Loucy (cell line): ENCODE measurements around the gene ZNF140.

Source experiments
- EZH2phosphoT487 ChIP-seq: fragments of 200-600 bp; IDR thresholded peaks from 2 replicates; pipeline ENCODE4 v1.6.1; 2018; ENCODE audit warnings: antibody characterized with exemption, mild to moderate bottlenecking, moderate library complexity, borderline replicate concordance
- TF ChIP-seq, protein P1 (sequence below): fragments of 200-600 bp; sonication (generic); conservative IDR thresholded peaks from 2 replicates; pipeline ENCODE4 v1.5.1; 2014; ENCODE audit warnings: mild to moderate bottlenecking, antibody characterized with exemption, low read length

DNA sequence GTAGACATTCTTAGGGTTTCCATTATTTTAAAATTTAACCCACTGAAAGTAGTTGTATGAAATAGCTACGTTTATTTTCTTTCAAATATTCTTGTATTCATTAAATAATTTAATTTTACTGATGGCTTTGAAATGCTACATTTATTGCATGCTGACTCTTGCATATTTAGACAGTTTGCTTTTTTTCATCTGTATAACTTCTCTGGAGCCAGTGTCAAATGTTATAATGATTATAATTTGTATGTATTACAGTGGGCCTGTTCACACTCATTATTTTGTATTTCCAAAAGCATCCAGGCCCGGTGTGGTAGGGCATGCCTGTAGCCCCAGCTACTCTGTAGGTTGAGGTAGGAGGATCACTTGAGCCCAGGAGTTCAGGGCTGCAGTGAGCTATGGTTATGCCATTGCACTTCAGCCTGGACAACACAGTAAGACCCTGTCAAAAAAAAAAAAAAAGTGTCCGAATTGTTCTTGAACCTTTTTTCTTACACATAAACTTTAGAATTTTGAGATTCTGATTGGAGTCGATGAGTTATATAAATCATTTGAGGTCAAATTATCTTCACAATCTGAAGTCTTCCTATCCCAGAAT is 42.5 kb upstream of the ZNF140 start:
- TF ChIP-seq, protein P1, sequence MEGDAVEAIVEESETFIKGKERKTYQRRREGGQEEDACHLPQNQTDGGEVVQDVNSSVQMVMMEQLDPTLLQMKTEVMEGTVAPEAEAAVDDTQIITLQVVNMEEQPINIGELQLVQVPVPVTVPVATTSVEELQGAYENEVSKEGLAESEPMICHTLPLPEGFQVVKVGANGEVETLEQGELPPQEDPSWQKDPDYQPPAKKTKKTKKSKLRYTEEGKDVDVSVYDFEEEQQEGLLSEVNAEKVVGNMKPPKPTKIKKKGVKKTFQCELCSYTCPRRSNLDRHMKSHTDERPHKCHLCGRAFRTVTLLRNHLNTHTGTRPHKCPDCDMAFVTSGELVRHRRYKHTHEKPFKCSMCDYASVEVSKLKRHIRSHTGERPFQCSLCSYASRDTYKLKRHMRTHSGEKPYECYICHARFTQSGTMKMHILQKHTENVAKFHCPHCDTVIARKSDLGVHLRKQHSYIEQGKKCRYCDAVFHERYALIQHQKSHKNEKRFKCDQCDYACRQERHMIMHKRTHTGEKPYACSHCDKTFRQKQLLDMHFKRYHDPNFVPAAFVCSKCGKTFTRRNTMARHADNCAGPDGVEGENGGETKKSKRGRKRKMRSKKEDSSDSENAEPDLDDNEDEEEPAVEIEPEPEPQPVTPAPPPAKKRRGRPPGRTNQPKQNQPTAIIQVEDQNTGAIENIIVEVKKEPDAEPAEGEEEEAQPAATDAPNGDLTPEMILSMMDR, result no peak
- no peak for TF ChIP-seq EZH2phosphoT487
